GM21723 (cell line): ENCODE measurements around the gene SPACA9.

ENCODE experiments used
- ATAC-seq: cut with Tn5 transposase; IDR thresholded peaks from one replicate; pipeline ENCODE4 v1.9.1; 2021; ENCODE audit warnings: mild to moderate bottlenecking, moderate library complexity; ENCODE audit not compliant: unreplicated experiment

SPACA9 gene

DNA sequence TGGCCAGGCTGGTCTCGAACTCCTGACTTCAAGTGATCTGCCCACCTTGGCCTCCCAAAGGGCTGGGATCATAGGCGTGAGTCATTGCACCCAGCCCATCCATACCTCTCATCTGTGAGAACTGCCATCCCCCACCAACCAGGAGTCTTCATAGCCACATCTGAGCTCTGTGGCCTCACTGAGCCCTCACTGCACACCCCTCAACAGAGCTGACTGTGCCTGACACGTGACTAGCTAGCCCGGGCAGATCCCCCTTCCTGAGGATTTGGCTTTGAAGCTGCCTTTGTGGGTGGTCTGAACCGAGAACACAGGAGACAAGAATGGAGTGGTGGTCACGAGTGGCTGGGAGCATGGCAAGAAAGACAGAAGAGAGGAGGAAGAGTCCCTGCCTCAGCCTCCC is 16.2 kb upstream of the SPACA9 start:
- no peak for ATAC-seq

DNA sequence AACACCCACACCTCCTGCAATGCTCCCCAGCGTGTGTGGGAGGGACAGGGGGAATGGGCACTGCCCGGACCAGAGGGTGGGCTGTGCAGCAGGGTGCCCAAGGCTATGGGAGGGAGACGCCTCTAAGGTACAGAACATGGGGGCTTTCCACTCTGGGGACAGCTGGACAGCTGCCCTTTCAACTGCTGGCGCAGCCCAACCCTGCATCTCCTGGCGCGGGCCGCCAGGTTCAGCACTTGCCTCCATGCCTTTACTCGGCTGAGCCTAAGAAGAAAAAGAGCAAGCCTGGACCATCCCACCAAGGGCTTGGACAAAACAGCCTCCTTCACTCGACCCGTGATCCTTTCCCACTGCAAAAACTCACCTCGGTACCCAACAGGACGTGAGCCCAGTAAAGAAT is 15.6 kb upstream of the SPACA9 start:
- ATAC-seq: no peak

DNA sequence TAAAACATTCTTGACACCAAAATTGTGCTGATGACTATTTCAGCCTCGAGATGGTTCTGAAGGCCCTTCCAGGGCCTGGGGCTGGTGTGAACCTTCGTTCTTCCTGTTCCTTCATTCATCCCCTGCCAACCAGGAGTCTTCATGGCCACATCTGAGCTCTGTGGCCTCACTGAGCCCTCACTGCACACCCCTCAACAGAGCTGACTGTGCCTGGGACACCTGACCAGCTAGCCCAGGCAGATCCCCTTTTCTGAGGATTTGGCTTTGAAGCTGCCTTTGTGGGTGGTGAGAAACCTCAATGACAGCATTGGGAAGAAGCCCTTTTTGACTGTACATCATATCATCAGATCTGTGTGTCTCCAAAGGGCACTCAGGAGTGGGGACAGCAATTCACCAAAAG is 14.4 kb upstream of the SPACA9 start:
- no peak for ATAC-seq

DNA sequence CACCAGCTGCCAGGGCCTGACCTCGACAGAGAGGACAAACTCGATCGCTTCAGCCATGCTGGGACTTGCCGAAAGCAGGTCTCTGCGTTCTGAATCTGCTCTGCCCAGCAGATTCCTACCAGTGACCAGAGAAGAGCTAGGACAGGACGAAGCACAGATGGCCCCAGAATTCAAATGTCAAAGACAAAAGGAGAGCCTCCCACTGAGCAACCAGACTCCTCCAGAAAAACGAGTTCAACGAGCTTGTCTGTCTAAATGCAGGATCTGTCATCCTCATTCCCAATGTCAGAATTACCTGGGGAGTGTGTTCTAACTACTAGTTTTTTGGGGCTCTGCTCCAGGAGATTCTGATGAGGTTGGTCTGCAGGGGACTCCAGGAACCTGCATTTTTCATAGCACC is 14.0 kb upstream of the SPACA9 start:
- no peak for ATAC-seq

- no peak for ATAC-seq
Measured at GRCh38 chr9:132866898-132867297, 11.8 kb upstream of the SPACA9 start.

GRCh38 chr9:132869266-132869665 is 9.4 kb upstream of the SPACA9 start:
- no peak for ATAC-seq

GRCh38 chr9:132873403-132873802 is 5.3 kb upstream of the SPACA9 start:
- ATAC-seq: no peak

GRCh38 chr9:132875159-132875558 is 3.5 kb upstream of the SPACA9 start:
- no peak for ATAC-seq

DNA sequence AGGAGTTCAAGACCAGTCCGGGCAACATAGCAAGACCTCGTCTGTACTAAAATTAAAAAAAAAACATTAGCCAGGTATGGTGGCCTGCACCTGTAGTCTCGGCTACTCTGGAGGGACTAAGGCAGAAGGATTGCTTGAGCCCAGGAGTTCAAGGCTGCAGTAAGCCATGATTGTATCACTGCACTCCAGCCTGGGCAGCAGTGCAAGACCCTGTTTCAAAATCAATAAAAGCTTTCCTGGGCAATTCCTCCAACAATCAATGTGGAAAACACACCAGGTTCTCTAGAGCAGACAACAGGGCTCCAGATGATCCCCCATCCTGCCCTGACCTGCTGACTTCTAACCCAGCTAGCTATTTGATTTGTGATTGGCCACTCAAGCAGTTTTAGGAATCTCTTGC is 1.8 kb upstream of the SPACA9 start:
- no peak for ATAC-seq

DNA sequence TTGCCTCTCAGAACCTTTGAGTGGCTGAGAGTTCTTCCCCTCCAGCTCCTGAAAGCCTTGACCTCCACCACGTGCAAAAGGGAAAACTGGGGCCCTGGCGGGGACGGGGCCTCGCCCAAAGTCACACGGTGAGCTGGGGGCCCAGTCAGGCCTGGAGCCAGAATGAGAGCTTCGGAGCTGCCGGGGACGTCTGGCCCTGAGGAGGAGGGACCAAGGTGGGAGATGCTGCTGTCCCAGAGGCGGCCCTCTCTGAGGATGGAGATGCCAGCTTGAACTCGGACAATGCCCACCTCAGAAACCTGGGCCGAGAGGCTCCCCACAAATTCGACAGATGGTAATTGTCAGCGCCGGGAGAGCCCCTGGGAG is 1.3 kb upstream of the SPACA9 start:
- ATAC-seq: no peak

DNA sequence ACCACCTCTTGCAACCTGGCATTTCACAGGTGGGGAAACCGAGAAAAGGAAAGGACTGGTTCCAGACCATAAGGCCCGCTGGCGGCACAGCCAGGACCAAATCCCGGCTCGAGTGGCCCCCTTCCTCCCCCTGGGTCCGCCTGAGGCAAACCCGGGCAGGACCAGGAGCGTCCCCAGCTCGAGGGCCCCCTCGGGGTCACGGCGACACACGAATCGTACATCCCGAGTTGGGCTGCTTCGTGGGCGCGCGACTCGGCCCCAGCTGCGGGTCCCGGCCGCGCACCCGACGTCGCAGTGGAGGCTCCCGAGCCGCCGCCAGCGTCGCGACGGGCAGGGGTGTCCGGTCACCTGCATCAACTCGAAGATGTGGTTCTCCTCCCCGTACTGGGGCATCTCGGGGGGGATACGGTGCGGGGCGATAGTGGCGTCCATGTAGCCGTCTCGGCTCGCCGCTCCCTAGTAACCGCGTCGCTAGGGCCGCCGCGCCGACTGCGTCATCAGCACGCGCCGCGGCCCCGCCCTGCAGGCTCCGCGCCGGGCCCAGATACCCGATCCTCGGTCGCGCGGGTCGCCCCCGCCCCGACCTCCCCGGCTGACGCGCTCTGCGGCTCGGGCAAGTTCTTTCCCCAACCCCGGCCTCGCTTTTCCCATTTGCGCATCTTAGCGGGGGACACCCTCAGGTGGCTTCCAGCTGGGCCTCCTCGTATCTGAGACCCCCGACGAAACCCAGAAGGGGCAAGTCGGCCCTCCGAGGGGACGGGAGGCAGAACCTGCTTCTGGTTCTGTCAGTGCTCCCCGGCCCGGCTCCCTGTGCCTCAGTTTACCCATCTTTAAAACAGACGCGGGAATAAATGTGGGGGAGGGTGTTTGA is 639 bp upstream of the SPACA9 start, which contains the start of gene AK8:
Gene AK8, minus strand, starts transcription at position 461 of the 871 bp plus-strand sequence. Its CDS starts 29 bp downstream, at position 432.
- ATAC-seq: no peak

GRCh38 chr9:132879457-132880323 is 992 bp downstream of the SPACA9 start:
- ATAC-seq: no peak

DNA sequence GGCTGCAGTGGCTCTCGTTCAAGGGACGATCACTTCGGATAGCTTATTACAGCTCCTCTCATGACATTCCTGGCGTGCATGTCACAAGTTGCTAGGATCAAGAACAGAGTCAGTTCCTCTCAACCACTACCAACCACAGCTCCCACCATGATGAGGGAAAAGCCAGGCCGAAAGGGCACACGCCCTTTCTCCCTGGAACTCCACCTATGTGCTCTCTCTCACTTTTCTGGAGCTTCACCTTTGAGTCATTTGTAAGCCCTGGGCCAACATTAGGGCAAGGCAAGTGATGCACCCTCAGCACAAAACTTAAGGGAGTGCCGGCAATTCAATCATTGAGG is 1.6 kb downstream of the SPACA9 start:
- ATAC-seq: no peak

DNA sequence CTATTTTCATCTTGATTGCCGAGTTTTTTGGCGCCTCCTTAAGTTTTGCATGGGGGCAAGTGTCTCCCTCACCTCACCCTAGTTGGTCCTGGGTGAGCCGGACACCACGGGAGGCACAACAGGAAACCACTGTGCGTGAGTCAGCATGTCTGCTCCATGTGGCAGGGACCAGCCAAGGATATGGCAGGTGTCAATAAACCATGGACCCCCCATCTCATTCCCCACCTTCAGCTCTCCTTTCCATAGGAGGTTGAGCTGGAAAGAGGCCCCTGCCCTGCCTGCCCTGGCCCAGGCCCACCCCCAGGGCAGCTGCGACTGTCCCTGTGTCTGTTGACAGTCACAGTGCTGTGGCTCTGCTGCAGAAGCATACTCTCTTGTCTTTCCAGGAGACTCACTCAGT is 3.1 kb downstream of the SPACA9 start:
- no peak for ATAC-seq

GRCh38 chr9:132882616-132883015 is 3.9 kb downstream of the SPACA9 start:
- ATAC-seq: no peak

DNA sequence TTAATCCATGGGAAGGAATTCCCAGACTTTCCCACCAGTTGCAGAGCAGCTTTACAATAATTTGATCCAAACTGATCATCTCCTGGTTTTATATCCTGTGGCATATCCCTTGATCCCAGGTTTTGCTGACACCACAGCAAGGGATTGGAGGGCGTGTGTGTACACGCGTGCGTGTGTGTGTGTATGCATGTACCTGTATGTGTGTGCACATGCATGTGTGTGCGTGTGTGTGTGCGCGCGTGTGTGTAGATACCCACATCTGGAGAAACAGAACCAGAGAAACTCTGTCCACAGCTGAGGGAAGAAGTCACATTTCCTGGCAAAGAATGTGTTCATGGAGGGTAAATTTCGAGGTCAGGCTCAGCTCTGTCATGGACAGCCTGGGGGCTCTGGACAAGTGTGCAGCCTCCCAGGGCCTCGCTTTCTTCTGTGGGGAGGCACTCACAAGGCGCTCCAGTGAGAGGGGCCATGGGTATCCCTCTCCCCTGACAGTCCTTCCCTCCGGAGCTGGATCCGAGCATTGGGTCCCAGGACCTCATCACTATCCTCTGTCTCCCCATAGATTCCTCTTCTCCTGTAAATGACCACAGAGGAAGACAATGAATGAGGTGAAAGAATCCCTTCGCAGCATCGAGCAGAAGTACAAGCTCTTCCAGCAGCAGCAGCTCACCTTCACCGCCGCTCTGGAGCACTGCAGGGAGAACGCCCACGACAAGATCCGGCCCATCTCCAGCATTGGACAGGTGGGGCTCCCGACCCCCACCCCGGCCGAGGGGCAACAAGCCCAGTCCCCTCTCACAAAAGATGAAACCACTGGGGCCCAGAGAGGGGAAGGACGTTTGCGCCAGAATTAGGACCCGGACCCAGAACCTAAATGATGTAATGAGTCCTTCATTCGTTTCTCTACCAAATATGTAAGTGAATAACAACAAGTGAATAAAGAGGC is 4.9 kb downstream of the SPACA9 start:
- ATAC-seq: no peak

GRCh38 chr9:132885720-132886333 is 7.1 kb downstream of the SPACA9 start:
- ATAC-seq: no peak

- ATAC-seq: no peak
Measured at GRCh38 chr9:132886334-132886725, 7.6 kb downstream of the SPACA9 start.

DNA sequence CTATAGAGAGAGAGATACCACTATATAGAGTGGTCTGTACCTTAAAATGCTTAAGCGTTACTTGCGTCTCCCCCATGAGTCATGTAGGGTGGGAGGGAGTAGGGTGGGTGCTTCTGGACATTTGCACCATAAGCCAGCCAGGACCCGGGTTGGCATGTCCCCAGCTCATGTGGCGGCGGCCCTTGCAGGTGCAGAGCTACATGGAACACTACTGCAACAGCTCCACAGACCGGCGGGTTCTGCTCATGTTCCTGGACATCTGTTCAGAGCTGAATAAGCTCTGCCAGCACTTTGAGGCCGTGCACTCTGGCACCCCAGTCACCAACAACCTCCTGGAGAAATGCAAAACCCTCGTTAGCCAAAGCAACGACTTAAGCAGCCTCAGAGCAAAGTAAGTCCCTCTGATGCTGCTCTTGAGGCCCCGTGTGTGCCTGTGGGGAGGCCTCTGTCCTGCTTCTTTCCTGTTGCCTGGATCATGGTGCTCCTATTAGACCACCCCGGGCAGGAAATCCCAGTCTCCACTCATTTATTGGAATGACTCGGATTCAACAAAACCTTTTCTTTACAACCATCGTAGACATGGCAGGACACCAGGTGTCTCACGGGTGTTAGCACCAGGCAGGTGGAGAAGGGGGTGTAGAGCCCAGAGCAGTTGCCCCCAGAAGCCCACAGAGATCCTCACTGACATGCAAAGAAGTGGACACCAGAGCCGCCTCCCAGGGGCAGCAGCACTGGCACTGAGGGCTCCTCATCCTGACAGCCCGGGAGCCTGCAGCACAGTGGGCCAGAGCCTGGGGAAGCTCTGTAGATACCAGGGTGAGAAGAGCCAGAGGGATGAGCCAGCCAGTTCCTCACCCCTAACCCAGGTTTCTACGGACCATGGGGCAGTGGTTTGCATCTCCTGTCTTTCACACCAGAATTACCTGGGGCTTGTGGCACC is 8.8 kb downstream of the SPACA9 start:
- no peak for ATAC-seq
